ENCODE results near the gene POC5. TPM values are rescaled to one million over a fixed set of nuclear protein-coding genes. Genes with fewer than 3 reads are reported as not detected.

Gene POC5
- total RNA-seq, 1 donor from 2014 or later: 9.5 TPM

GRCh38 chr5:75630875-75631274 is 86.4 kb downstream of the POC5 start:
- no peaks in the 10 kb centered on the region for H3K36me3 Mint-ChIP-seq (ENCODE audit: low read depth, unreplicated experiment)
- TF ChIP-seq CTCF (IDR thresholded peaks at IDR 0.05; ENCODE audit: unreplicated experiment): no peak
- H3K9me3 Mint-ChIP-seq (ENCODE audit: unreplicated experiment): no peaks in the 10 kb centered on the region
- peaks cover 9% of the 10 kb centered on the region for H3K4me1 Mint-ChIP-seq (ENCODE audit: unreplicated experiment)
- DNase-seq (ENCODE audit: low spot score): no peak
- no peak overlapping the region for H3K27ac Mint-ChIP-seq (ENCODE audit: unreplicated experiment)
- H3K4me3 Mint-ChIP-seq (ENCODE audit: unreplicated experiment): no peak overlapping the region
- H3K27me3 Mint-ChIP-seq (ENCODE audit: unreplicated experiment): no peaks in the 10 kb centered on the region

- no peak for DNase-seq (ENCODE audit: low spot score)
- H3K4me3 Mint-ChIP-seq (ENCODE audit: unreplicated experiment): no peak overlapping the region
- H3K27ac Mint-ChIP-seq (ENCODE audit: unreplicated experiment): no peak overlapping the region
- no peaks in the 10 kb centered on the region for H3K36me3 Mint-ChIP-seq (ENCODE audit: low read depth, unreplicated experiment)
- peaks cover 22% of the 10 kb centered on the region for H3K4me1 Mint-ChIP-seq (ENCODE audit: unreplicated experiment)
- no peaks in the 10 kb centered on the region for H3K9me3 Mint-ChIP-seq (ENCODE audit: unreplicated experiment)
- no peak for TF ChIP-seq CTCF (IDR thresholded peaks at IDR 0.05; ENCODE audit: unreplicated experiment)
- no peaks in the 10 kb centered on the region for H3K27me3 Mint-ChIP-seq (ENCODE audit: unreplicated experiment)
These were observed 89.4 kb downstream of the POC5 start for GRCh38 chr5:75627801-75628200.

- no peaks in the 10 kb centered on the region for H3K9me3 Mint-ChIP-seq (ENCODE audit: unreplicated experiment)
- H3K36me3 Mint-ChIP-seq (ENCODE audit: low read depth, unreplicated experiment): no peaks in the 10 kb centered on the region
- no peak overlapping the region for H3K4me3 Mint-ChIP-seq (ENCODE audit: unreplicated experiment)
- no peak for TF ChIP-seq CTCF (IDR thresholded peaks at IDR 0.05; ENCODE audit: unreplicated experiment)
- H3K27me3 Mint-ChIP-seq (ENCODE audit: unreplicated experiment): no peaks in the 10 kb centered on the region
- H3K4me1 Mint-ChIP-seq (ENCODE audit: unreplicated experiment): peaks cover 22% of the 10 kb centered on the region
- H3K27ac Mint-ChIP-seq (ENCODE audit: unreplicated experiment): no peak overlapping the region
- DNase-seq (ENCODE audit: low spot score): no peak
These were observed 90.3 kb downstream of the POC5 start for GRCh38 chr5:75626959-75627358.

Other genes starting within 250 kb of the POC5 start
- 46.8 TPM for gene CERT1, start 205.8 kb downstream of the POC5 start, total RNA-seq (ENCODE audit: unreplicated experiment)
- 19.3 TPM for gene POLK, start 205.5 kb downstream of the POC5 start, total RNA-seq (ENCODE audit: unreplicated experiment)
- gene ANKDD1B, start 106.0 kb downstream of the POC5 start, total RNA-seq (ENCODE audit: unreplicated experiment): 0.31 TPM